ENCODE measurements around the gene TSPAN5.
"Not testable (repeated sequence)": the region's sequence is repeated elsewhere in the genome, so short reads cannot be mapped to it uniquely, and the experiment has no call there.

The TSPAN5 gene

DNA sequence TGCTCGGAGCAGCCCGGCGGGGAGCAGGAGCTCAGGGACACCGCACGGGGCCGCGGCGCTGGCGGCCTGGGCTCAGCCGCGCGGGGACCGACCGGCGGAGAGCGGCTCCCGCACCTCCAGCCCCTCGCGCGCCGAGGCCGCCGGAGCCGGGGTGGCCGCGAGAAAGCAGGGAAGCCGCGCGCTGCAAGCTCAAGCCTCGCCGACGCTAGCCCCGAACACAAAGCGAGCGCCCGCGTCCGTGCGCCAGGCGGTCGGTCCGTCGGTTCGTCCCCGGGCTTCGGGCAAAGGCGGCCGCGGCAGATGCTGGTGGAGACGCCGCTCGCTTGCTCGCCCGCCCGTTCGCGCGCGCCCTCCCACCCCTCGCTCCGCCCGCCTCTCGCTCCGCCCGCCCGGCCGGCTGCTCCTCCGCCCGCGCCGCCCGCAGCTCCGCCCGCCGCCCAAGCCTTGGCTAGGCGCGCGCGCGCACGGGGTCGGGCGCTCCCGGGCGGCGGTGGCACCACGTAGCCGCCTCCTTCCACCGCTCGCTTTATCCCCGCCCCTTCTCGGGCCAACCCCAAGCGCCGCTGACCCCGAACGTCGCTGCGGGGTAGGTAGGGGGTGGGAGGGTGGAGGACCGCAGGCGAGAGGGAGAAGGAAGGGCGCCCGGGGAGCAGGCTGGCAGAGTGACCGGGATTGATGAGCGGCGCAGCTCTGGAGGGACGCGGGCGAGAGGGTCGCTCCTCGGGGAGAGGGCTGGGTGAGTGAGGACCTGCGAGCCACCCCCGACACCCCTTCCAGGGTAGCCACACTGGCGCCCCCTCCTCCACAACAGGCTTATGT is at the start of gene TSPAN5:
TSPAN5 (minus strand) TSS at position 325 of the 819 bp plus-strand sequence.
- Histone ChIP-seq H3K27ac (ENCODE audit: low read depth, low read length) (peak within 1 kb of the TSS; percentile 99), H3K4me1 (ENCODE audit: control insufficient read depth, insufficient read depth, low read length, unreplicated experiment) (peaks cover 47% of the 10 kb centered on the region), H3K4me3 (ENCODE audit: low read depth, low read length) (peak within 1 kb of the TSS; percentile 97)

DNA sequence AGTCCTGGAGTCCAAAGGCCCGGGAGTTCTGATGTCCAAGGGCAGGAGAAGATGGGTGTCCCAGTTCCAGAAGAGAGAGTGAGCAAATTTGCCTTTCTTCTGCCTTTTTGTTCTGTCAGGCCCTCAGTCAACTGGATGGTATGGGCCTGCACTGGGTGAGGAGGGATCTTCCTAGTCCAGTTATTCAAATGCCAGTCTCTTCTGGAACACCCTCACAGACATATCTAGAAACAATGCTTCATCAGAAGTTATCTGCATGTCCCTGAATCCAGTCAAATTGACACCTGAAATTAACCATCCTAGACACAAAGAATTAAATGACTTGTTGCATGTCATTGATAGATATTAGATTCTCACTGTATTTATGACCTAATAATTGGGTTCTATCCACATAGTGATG is 48.5 kb upstream of the TSPAN5 start:
- H2AFZ ChIP-seq (ENCODE audit: low read length, unreplicated experiment): no peak overlapping the region
- no peaks in the 10 kb centered on the region for H3K27me3 ChIP-seq (ENCODE audit: insufficient read depth, low read length)
- no peak overlapping the region for H3K4me3 ChIP-seq (ENCODE audit: low read depth, low read length)
- H3K79me2 ChIP-seq (ENCODE audit: control insufficient read depth, insufficient read depth, low read length, unreplicated experiment): no peaks in the 10 kb centered on the region
- peaks cover 10% of the 10 kb centered on the region for H3K4me1 ChIP-seq (ENCODE audit: control insufficient read depth, insufficient read depth, low read length, unreplicated experiment)
- no peak overlapping the region for H3K27ac ChIP-seq (ENCODE audit: low read depth, low read length)
- H3K36me3 ChIP-seq (ENCODE audit: insufficient read depth, low read length): no peaks in the 10 kb centered on the region

More for the DNA sequence above, at the start of gene TSPAN5:
- H3K79me2 ChIP-seq (ENCODE audit: control insufficient read depth, insufficient read depth, low read length, unreplicated experiment): peaks cover 57% of the 10 kb centered on the region
- H2AFZ ChIP-seq (ENCODE audit: low read length, unreplicated experiment): peak within 1 kb of the TSS; percentile 71
- 0 out of 2 replicates have a peak, but pooled peaks cover 6% of the 10 kb centered on the region for H3K36me3 ChIP-seq (ENCODE audit: insufficient read depth, low read length)
- no peaks in the 10 kb centered on the region for H3K27me3 ChIP-seq (ENCODE audit: insufficient read depth, low read length)

DNA sequence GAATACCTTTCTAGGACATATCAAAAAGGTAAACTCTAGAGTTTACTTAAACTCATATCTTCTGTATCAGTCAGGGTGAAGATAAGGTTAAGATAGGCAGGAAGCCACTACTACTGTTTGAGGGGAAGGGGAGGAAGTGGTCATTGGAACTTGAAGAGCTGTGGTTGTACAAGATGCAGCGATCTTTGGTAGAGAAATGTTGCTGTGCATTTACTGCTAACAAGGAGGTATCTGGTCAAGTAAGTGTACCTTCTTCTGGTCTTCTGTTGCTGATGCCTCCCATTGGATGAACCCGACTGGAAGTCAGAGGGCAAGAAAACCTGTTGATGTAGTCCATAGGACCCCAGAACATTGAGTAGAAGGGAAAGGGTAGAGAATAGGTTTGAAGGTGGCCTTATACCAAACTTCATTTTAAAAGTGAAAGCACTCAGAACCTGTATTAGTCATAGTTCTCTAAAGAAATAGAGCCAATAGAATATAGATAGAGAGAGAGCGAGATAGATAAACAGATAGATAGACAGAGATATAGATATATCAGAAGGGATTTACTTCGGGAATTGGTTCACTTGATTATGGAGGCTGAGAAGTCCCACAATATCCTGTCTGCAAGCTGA is 47.9 kb upstream of the TSPAN5 start:
- no peak overlapping the region for H2AFZ ChIP-seq (ENCODE audit: low read length, unreplicated experiment)
- no peaks in the 10 kb centered on the region for H3K27me3 ChIP-seq (ENCODE audit: insufficient read depth, low read length)
- H3K36me3 ChIP-seq (ENCODE audit: insufficient read depth, low read length): no peaks in the 10 kb centered on the region
- no peak overlapping the region for H3K27ac ChIP-seq (ENCODE audit: low read depth, low read length)
- no peaks in the 10 kb centered on the region for H3K79me2 ChIP-seq (ENCODE audit: control insufficient read depth, insufficient read depth, low read length, unreplicated experiment)
- no peak overlapping the region for H3K4me3 ChIP-seq (ENCODE audit: low read depth, low read length)
- H3K4me1 ChIP-seq (ENCODE audit: control insufficient read depth, insufficient read depth, low read length, unreplicated experiment): peaks cover 7% of the 10 kb centered on the region

DNA sequence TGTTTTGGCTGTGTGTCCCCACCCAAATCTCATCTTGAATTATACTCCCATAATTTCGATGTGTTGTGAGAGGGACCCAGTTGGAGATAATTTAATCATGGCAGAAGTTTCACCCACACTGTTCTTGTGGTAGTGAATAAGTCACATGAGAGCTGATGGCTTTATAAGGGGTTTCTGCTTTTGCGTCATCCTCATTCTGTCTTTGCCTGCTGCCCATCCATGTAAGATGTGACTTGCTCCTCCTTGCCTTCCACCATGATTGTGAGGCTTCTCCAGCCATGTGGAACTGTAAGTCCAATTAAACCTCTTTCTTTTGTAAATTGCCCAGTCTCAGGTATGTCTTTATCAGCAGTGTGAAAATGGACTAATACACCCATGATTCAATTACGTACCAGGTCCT is 47.2 kb upstream of the TSPAN5 start:
- H3K4me3 ChIP-seq (ENCODE audit: low read depth, low read length); H3K27ac ChIP-seq (ENCODE audit: low read depth, low read length); H3K79me2 ChIP-seq (ENCODE audit: control insufficient read depth, insufficient read depth, low read length, unreplicated experiment): not testable (repeated sequence)

DNA sequence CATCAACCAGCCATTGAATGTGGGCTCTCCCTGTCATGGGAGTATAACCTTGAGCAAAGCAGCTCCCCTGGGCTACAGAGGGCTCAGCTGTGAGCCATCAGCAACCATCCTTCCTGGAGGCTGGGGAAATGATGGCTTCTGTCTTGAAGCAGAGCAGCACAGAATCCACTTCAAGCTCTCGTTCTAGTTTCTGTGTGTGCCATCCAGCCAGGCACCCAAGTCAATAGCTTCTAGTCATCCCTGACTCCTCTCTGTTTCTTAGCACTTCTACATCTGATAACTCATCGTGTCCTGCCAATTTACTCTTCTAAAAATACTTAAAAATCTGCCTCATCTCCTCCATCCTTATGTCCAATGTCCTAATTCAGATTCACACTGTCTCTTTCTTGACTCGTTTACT is 42.2 kb upstream of the TSPAN5 start:
- Histone ChIP-seq H3K27ac (ENCODE audit: low read depth, low read length) (no peak overlapping the region), H2AFZ (ENCODE audit: low read length, unreplicated experiment) (no peak overlapping the region), H3K4me3 (ENCODE audit: low read depth, low read length) (no peak overlapping the region), H3K27me3 (ENCODE audit: insufficient read depth, low read length) (no peaks in the 10 kb centered on the region), H3K79me2 (ENCODE audit: control insufficient read depth, insufficient read depth, low read length, unreplicated experiment) (no peaks in the 10 kb centered on the region), H3K36me3 (ENCODE audit: insufficient read depth, low read length) (no peaks in the 10 kb centered on the region), H3K4me1 (ENCODE audit: control insufficient read depth, insufficient read depth, low read length, unreplicated experiment) (no peaks in the 10 kb centered on the region)

More for the DNA sequence above, 47.2 kb upstream of the TSPAN5 start:
- not testable (repeated sequence) for H3K36me3 ChIP-seq (ENCODE audit: insufficient read depth, low read length); H2AFZ ChIP-seq (ENCODE audit: low read length, unreplicated experiment); H3K4me1 ChIP-seq (ENCODE audit: control insufficient read depth, insufficient read depth, low read length, unreplicated experiment); H3K27me3 ChIP-seq (ENCODE audit: insufficient read depth, low read length)

DNA sequence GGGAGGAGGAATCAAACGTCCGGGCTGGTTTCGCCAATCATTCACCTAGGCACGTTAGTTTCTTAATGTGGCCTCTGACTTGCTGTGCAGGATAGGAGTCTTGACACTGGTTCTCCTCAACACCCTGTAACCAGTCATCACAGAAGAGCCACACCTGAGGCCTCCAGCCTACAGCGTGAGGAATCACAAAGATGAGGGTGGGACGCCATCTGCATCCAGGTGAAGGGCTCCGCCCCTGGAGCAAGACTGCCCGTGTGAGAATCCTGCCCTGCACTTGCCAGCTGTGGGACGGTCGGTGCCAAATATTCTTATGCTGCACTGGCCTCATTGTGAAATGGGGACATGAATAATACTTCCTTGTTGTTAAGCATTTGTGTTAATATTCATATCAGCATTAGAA is 35.7 kb upstream of the TSPAN5 start:
- Histone ChIP-seq H3K4me1 (ENCODE audit: control insufficient read depth, insufficient read depth, low read length, unreplicated experiment) (peaks cover 5% of the 10 kb centered on the region), H3K4me3 (ENCODE audit: low read depth, low read length) (no peak overlapping the region), H3K27ac (ENCODE audit: low read depth, low read length) (no peak overlapping the region), H3K79me2 (ENCODE audit: control insufficient read depth, insufficient read depth, low read length, unreplicated experiment) (no peaks in the 10 kb centered on the region), H3K27me3 (ENCODE audit: insufficient read depth, low read length) (no peaks in the 10 kb centered on the region), H3K36me3 (ENCODE audit: insufficient read depth, low read length) (no peaks in the 10 kb centered on the region), H2AFZ (ENCODE audit: low read length, unreplicated experiment) (no peak overlapping the region)

DNA sequence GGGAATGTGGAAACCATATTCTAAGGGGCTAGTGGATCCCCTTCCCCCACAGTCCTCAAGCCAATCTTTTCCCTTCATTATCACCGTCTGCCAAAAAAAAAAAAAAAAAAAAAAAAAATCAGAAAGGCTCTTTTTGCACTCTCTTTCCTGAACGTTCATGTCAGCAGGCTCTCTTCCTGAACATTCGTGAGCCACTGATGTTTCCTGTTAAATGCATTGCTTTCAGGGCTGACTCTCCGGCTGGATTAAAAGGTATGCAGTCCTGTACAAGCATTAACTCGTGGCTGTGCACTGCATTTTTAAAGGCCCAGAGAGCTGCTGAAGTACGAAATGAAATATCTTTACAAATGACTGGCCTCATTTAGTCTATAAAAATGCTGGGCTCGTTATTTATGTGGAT is 34.0 kb upstream of the TSPAN5 start:
- H3K36me3 ChIP-seq (ENCODE audit: insufficient read depth, low read length): no peaks in the 10 kb centered on the region
- H2AFZ ChIP-seq (ENCODE audit: low read length, unreplicated experiment): no peak overlapping the region
- H3K79me2 ChIP-seq (ENCODE audit: control insufficient read depth, insufficient read depth, low read length, unreplicated experiment): no peaks in the 10 kb centered on the region
- H3K4me1 ChIP-seq (ENCODE audit: control insufficient read depth, insufficient read depth, low read length, unreplicated experiment): peaks cover 21% of the 10 kb centered on the region
- no peak overlapping the region for H3K4me3 ChIP-seq (ENCODE audit: low read depth, low read length)
- H3K27ac ChIP-seq (ENCODE audit: low read depth, low read length): no peak overlapping the region
- H3K27me3 ChIP-seq (ENCODE audit: insufficient read depth, low read length): no peaks in the 10 kb centered on the region

DNA sequence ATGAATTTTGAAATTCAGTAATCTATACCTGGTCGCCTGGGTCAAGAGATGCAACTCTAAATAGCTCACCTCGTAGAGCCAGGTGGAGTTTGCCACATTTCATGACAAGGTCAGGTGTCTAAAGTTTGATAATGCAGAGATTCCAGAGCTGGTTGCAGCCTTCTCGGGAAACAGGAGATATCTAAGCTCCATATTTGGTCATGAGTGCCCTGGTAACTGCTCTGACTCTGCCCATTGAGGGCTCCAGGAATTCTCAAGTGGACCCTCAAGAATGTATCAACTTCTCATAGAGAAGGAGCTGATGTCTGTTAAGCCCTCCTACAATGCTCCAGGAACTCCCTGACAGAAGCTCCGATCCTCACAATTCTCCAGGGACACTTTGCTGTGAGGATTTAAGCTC is 33.2 kb upstream of the TSPAN5 start:
- H3K27ac ChIP-seq (ENCODE audit: low read depth, low read length): no peak overlapping the region
- H3K79me2 ChIP-seq (ENCODE audit: control insufficient read depth, insufficient read depth, low read length, unreplicated experiment): no peaks in the 10 kb centered on the region
- H2AFZ ChIP-seq (ENCODE audit: low read length, unreplicated experiment): no peak overlapping the region
- H3K4me3 ChIP-seq (ENCODE audit: low read depth, low read length): no peak overlapping the region
- no peaks in the 10 kb centered on the region for H3K36me3 ChIP-seq (ENCODE audit: insufficient read depth, low read length)
- H3K4me1 ChIP-seq (ENCODE audit: control insufficient read depth, insufficient read depth, low read length, unreplicated experiment): peaks cover 21% of the 10 kb centered on the region
- no peaks in the 10 kb centered on the region for H3K27me3 ChIP-seq (ENCODE audit: insufficient read depth, low read length)

DNA sequence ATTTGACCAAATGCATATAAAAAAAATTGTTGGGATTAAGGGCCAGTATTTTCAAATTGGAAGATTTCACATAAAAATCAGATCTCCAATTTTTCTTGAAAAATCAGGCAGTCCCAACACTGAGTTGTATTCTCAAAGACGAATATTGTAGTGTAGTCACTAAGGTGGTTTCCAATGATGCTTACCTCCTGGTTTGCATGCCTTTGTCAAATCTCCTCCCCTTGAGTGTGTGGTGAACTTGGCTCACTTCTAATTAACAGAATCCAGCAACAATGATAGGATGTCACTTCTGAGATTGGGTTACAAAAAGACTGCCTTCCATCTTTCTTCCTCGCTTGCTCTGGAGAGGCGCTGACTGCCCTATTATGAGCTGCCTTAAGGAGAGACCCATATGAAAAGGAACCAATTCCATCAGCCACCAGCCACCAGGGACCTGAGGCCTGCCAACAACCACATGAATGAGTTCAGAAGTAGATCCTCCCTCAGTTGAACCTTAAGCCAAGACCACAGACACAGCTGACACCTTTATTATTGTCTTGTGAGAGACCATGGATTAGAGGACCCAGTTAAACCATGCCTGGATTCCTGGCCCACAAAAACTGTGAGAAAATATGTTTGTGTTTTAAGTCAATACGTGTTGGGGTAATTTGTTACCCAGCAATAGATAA is 31.2 kb upstream of the TSPAN5 start:
- Histone ChIP-seq H3K4me3 (ENCODE audit: low read depth, low read length) (no peak overlapping the region), H3K27ac (ENCODE audit: low read depth, low read length) (peak overlapping the region; percentile 80), H3K27me3 (ENCODE audit: insufficient read depth, low read length) (no peaks in the 10 kb centered on the region), H3K4me1 (ENCODE audit: control insufficient read depth, insufficient read depth, low read length, unreplicated experiment) (peaks cover 21% of the 10 kb centered on the region), H3K36me3 (ENCODE audit: insufficient read depth, low read length) (no peaks in the 10 kb centered on the region), H3K79me2 (ENCODE audit: control insufficient read depth, insufficient read depth, low read length, unreplicated experiment) (no peaks in the 10 kb centered on the region), H2AFZ (ENCODE audit: low read length, unreplicated experiment) (no peak overlapping the region)

DNA sequence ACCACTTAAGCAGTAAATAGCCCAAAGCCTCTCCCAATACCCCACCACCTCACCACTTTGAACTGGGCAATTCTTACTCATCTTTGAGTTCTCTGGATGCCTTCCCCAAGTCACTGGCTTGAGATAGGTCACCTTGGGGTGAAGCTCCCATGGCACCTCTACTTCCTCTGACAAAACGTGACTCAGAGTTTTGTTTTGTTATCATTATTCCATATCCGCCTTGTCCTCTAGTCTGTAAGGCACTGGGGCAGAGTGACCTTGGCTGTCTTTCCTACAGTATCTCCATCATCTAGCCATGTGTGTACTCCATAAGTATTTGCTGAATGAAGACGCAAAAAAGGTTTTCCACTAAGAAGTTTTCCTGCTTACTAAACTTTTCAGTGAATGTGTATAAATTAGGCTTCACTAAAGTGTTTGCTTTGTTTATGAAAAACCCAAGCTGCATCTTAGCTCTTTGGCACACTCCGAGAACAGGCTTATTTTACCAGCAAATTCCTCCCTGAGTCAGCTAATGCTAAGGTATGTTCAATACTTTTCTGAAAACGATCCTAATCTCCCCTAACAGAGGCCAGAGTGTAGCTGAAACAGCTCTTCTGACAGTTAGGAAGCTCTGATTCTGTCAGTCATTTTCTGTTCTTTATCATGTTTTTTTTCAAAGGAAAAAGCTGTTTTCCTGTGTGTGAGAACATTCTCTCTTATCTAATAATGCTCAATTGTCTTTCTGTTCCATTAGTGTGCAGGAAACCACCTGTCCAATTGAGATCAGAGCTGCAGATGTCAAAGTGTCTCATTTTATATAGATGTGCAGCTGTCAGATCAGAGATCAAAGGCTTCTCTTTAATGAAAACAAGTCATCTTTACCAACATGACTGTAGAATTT is 30.2 kb upstream of the TSPAN5 start:
- H3K27me3 ChIP-seq (ENCODE audit: insufficient read depth, low read length): no peaks in the 10 kb centered on the region
- no peaks in the 10 kb centered on the region for H3K79me2 ChIP-seq (ENCODE audit: control insufficient read depth, insufficient read depth, low read length, unreplicated experiment)
- H3K4me3 ChIP-seq (ENCODE audit: low read depth, low read length): peak overlapping the region; percentile 36
- peak overlapping the region; percentile 76 for H2AFZ ChIP-seq (ENCODE audit: low read length, unreplicated experiment)
- no peaks in the 10 kb centered on the region for H3K36me3 ChIP-seq (ENCODE audit: insufficient read depth, low read length)
- H3K27ac ChIP-seq (ENCODE audit: low read depth, low read length): peak overlapping the region; percentile 80
- peaks cover 21% of the 10 kb centered on the region for H3K4me1 ChIP-seq (ENCODE audit: control insufficient read depth, insufficient read depth, low read length, unreplicated experiment)

Measured in ACC112 (cell line).